HT1080 (cell line): ENCODE measurements around the gene ROGDI. TPM values are rescaled to one million over a fixed set of nuclear protein-coding genes. Genes with fewer than 3 reads are reported as not detected.

ENCODE experiments used
- DNase-seq: peaks from one replicate; pipeline ENCODE4 v3.0.0-alpha.2; 2015; ENCODE audit warnings: low read depth
- total RNA-seq: library from RNA; depleted of rRNA; stranded (reverse); fragments of >200 nt; shearing (Covaris generic); gene quantifications from 2 replicates; pipeline ENCODE4 v1.2.3, GENCODE V29; 2014

ROGDI gene
- total RNA-seq, 1 experiment from 2014 or later, result 5.7 TPM

DNA sequence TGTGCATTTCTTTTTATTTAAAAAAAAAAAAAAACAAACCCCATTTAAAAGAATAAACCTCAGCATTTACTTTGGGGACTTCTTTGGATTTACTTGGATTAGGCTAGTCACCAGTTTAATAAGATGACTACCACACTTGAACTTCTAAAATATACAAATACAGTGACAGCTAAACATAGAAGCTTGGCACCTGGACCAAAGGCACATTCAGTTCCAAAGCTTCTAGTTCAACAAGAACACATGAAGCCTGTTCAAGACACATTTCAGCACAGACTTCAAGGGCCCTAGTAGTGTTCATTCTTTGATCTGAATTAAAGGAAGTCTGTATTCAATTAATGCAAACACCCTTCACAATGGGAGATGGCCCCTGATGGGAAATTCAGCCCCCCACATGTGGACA, 11.6 kb upstream of the ROGDI start:
- DNase-seq, result no peak

DNA sequence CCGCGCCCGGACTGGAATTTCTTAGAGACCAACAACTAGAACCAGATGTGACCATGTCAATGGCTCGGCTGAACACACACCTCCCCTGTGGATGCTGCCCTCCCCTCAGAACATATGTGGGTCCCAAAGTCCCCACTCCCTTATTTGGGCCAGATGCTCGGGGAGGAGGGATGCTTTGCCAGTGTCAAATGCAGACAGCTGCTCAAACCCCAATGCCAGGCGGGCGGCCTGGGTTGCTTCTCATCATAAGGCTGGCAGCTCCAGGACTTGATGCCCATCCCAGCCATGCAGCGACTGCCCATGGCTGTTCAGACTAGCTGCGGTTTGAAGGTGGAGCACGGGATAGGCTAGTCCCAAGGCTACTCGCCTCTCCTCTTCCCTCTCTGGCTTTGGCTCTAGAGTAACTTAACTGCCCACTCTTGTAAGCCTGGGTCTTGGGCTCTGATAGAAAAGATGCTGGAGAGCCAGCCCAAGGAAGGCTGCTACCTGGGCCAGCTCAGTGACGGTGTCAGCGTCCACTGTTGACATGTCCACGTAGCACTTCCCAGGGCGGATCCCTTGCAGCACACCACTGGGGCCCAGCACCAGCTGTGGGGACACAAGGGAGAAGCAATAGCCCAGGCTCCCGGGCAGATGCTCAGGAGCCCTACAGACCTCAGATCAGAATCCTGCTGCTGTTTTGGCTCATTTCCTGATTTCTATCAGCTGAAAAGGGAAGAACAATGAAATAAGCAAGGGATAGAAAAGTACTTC, 11.0 kb upstream of the ROGDI start:
- no peak for DNase-seq

DNA sequence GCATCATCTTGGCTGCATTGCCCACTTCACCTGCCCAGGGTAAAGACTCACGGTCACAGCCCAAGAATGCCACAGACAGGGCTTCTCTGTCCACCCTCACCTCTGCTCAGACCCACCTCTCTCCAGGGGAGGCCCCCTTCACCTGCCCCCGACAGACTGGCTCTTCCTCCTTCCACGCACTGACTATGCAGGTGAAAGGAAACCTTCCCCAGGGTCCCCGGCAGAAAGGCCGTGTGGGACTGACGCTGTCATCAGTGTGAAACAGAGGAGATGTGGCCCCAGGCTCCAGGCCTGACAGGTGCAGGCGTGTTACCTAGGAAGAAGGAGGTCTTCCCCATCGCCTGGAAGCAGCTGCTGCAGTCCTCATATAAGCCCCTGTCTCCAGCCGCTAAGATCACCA, 9.3 kb upstream of the ROGDI start:
- no peak for DNase-seq

DNA sequence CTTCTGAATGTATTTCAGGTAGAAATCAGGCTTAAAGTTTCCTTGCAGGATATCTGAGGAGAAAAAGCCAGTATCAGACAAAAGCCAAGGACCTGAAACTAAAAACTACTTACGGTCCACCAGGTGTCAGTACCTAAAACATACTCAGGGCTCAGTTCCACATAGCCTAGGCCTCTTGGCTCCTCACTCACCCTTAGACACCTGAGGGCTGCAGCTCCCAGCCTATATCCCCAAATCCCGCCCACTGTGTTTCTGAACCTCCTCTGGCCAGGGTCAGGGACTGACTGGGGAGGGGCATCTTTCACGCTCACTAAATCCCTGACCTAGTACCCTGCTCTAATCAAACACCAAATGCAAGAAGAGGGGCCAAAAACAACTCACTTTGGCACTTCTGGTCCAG, 8.8 kb upstream of the ROGDI start:
- DNase-seq, result no peak

DNA sequence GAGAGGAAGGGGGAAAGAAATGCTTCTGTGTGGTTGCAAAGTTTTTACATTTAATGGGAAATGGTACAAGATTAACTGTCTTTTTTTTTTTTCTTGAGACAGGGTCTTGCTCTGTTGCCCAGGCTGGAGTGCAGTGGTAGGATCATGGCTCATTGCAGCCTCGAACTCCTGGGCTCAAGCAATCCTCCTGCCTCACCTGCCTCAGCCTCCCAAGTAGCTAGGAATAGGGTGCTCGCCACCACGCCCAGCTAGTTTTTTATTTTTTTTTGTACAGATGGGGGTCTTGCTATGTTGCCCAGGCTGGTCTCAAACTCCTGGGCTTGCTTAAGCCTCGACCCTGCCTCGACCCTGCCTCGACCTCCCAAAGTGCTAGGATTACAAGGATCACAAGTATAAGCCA, 3.8 kb upstream of the ROGDI start:
- DNase-seq, result no peak

DNA sequence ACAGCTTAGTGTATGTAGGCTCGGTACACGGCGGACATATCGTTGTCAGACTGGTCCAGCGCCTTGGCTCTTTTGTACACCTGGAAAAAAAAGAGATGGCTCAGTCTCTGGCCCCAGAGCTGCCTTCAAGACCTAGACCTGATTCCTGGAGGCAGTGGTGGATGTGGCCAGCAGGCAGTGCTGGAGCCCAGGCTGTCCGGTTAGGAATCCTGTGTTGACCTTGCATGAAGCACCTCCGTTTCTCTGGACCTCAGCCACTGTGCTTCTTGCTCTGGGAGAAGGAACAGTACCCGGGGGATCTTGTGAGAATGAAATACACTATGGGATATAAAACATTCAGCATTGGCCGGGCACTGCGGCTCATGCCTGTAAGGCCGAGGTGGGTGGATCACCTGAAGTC, 2.8 kb upstream of the ROGDI start:
- DNase-seq, result no peak

DNA sequence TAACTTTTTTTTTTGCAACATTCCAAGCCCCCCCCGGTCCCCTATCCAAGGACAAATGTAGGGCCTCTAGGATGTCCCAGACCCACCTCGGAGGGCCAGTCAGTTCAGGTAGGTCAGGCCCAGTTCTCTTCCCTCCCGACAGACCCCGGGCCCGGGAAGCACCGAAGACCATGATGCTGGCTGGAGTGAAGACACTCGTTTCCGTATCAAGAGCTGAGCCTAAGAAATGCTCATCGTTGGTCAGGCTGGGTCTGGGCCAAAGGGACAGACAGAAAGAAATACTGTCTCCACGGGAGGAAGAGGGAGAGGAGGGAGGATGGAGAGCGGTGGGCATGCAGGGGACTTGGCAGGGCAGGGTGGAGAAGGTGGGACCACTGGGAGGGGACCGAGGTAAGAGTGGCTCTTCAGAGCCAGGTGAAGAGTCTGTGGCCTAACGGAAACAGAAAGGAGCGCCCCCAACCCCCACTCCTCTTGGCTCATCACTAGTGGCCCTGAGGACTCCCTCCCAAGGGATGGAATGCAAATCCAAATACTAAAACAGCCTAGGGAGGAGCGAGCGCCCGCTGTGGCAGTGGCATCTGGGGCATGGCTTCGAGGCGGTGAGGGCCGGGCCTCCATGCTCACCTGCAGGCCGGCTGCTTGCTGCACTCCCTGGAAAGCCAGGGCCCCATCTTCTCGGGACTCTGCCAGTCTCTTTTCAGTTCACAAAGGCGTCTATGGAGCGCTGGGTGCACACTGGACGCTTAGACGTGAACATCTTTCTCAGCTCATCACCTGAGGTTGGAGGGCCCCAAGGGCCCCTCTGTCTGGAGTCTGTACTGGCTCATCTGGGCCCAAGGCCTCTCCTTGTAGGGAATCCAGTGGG, 1.7 kb upstream of the ROGDI start:
- no peak for DNase-seq

DNA sequence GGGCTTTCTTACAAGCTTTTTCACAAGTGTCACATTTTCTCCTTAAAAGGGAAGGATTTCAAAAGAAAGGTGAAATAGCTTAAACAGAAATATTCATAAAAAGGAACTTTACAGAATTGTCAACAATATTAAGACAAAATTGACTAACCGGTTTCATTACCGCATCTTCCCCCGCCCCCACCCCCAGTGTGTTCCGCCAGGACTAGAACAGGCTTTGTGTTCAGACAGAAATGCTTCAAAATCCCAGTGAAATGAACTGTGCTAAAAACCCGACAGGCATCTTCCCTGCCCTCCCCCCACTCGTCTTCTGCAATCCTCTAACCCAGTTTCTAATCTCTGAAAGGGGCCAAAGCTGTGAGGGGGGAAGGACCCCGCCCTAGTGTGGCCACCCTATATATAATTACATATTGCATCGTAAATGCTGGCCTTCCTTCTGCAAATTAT, 990 bp upstream of the ROGDI start:
- DNase-seq, result no peak

DNA sequence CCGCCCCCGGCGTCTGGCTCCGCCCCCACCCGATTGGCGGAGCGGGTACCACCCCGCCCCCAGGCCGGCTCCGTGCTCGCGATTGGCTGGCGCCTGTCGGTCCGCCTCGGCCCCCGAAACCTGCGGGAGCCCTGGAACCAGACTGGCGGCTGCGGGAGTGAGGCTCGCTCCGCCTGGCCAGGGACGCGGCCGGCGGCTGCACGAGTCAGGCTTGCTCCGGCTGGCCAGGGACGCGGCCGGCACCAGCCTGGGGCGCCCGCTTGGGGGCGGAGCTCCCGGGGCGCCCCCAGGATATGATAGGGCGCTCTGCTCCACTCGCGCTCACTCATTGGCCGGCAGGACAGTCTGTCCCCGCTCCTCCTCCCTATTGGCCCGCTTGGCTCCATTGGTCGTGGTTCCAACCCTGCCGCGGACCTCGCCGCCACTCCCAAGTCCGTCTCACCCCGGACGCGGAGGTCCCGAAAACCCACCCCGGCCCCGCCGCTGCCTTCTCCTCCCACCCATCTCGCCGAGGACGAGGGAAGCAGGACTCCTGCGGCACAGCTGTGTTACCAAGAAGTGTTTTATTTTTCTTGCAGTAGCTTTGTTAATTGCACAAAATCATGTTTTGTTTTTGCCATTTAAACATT, 340 bp upstream of the ROGDI start:
- peak; percentile 90 for DNase-seq

DNA sequence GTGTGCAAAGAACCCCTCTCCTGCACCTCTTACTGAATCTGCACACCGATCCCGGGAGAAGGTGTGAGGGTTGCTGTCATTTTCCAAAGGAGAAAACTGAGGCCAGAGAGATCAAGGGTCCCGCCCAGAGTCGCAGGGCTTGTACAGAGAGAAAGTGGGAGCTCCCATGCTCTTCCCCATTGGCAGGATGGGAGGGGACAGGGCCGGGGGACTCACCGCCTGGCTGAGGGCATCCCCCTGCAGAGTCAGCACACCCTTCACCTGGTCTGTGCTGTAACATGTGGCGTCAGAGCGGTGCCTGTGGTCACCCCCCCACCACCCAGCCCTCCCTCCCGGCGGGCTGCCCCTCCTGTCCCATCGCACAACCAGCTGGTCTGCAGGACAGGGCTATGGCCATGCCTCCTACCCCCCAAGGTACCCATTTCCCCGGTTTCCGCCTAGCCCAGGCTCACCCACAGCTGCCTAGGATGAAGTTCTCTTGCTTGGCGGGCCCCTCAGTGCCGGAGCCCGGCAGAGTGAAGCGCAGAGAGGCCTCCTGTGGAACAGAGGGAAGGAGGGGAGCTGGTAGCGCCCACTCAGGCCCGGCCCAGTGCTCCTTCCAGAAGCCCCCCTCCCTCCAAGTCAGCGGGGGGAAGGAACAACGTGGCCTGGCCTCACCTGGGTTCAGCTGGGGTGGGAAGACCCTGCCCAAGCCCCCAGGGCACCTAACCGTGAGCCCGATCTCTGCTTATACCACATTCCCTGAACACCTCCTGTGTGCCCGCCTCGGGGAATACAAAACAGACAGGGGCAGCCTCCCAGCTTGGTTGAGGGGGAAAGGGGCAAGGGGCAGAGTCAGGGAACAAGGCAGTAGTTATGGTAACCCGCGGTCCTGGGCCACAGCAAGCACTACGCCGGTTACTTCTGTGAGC, 1.1 kb downstream of the ROGDI start:
- no peak for DNase-seq

DNA sequence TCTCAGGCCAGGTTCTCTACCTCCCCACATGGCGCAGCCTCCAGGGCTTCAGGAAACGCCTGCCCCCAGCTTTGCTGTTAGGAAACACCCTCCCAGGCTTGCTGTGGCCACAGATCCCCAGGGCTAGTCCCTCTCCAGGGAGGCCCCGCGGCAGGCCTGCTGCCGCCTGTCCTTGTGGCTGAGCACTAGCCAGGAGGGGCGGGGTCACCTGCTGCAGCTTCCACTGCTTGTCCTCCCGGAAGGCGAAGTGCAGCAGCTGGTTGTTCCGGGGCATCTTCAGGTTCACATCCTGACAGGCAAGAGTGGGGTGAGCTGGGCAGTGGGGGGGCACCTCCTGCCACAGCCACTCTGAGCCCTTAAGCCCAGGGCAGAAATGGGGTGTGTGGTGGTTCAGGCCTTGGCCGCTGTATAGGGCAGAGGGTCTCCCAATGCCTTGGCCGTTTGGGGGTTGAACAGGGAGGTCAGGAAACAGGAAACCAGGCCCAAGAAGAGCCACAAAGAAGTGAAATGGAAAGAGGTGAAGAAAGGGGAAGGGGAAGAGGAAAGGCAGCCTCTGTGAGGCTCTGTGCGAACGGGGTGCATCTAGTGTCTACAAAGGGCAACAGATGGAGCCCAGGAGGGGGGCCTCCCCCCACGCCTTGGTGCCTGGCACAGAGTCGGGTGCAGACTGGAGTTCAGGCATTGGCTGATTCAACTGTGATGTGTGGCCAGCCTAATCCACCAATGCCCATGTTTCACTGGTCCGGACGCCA, 2.0 kb downstream of the ROGDI start:
- DNase-seq, result no peak

DNA sequence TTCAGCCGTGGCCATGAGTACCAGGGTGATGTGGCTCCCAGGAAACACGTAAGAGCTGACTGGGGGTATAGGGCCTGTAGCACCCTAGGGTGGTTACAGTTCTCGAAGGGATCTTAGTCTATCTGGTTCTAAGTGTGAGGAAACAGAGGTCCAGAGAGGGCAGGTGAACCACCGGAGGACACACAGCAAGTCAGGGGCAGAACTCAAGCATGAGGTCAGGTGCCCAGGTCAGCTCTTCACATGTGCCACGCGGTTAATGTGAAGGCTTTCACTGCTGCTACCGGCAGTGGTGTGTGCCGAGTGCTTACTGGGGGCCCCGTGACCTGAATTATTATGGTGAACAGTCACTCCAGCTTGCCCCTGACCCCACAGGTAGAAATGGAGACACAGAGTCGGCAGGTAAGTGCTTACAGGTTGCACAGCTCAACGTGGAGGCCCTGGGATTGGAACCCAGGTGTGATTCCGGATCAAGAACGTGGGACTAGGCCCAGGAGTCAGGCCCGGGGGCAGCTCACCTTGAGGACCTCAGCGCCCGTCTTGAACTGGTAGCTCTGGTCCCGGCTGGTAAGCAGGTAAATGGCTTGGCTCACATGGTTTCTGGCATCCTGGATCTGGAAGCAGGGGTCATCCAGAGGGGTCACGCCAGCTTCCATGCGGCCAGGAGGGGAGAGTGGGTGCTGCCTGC, 3.1 kb downstream of the ROGDI start:
- DNase-seq, result no peak

DNA sequence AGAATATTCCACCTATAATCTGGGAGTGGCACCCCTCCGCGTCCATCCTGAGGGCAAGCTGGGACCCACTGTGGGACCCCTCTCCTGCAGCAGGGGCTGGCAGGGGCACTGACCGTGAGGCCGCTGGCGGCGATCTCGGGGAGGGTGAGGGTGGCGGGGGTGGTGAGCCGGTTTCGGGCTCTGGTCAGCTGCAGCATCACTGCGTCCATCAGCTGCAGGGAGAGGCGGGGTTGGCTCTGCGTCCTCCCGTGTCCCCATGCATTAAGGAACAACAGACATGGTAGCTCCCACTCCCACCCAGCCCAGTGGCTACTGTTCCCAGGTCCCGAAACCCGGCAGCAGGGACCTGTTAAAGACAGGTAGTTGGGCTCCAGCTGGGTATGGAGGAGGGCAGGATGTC, 4.0 kb downstream of the ROGDI start:
- no peak for DNase-seq

DNA sequence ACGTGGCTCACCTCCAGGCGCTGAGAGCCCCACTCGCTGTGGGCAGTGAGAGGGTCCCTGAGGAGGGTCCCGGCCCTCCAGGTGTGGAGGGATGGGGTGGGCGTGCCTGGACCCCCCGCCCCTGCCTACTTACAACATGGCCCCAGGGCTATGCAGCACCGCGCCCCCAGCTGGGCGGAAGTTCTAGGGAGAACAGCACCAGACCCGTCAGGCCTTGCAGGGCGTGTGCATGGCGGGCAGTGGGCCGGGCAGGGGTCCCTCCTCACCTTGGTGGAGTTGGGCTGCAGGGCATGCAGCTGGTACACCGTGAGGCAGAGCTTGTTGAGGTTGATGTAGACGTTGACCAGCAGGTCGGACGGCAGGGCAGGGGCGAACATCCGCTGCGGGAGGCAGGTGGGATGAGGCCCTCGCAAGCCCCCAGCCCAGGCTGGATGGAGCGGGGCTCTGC, 4.6 kb downstream of the ROGDI start:
- no peak for DNase-seq

DNA sequence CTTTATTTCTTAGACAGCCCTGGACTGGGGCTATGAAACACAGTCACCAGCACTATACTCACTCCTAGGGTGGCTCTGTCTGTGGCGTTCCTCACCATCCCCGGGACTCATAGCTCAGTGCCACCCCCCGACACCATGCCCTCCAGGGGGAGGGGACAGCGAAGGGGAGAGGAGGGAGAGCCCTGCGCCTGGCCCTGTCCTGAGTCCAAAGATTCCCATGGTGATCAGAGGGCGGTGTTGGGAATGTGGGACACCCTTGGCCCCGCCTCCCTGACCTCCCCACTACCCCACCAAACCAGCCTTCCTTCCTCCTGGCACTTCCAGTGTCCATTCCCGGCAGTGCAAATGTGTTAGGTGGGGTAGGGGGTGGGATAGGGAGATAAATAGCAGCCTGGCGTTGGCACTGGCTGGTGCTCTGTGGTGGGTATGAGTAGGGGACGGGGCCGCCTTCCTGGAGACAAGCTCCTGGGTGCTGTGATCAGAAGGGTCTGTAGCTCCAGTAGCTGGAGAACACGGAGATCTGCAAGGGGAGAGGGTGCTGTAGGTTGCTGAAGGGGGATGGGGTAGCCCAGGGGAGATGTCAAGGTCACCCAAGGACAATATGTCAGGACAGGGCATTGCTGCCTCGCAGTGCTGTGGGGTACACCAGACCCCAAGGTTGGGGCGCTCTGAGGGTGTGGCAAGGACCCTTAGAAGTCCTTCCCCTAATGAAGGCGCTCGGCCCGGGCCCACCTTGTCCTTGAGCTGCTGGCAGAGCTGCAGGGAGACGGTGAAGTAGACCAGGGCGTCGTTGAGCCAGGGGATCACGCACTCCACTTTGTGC, 5.2 kb downstream of the ROGDI start:
- DNase-seq, result no peak

DNA sequence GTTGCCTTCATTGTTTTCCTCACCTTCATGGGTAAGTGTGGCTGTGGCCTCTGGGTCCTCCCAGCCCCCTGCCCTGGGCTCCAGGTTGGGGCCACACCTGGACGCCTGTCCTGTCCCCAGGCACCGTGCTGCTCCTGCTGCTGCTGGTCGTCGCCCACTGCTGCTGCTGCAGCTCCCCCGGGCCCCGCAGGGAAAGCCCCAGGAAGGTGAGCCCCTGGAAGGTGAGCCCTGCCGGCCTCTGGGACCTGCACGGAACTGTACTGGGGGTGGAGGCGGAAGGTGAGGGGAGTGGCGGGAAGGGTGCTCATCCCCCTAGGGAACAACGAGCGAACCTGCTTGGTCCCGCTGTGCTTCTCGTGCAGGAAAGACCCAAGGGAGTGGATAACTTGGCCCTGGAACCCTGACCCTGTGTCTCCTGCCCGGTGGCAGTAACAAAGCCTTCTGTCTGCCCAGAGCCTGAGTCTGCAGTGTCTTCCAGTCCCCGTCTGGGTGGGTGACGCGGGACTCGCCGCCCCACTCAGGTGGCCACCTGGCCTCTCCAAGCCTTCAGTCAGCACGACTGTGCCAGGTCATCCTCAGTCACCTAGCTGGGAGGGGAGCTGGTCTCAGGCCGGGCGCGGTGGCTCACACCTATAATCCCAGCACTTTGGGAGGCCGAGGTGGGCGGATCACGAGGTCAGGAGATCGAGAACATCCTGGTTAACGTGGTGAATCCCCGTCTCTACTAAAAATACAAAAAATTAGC, 6.4 kb downstream of the ROGDI start:
- DNase-seq, result no peak

DNA sequence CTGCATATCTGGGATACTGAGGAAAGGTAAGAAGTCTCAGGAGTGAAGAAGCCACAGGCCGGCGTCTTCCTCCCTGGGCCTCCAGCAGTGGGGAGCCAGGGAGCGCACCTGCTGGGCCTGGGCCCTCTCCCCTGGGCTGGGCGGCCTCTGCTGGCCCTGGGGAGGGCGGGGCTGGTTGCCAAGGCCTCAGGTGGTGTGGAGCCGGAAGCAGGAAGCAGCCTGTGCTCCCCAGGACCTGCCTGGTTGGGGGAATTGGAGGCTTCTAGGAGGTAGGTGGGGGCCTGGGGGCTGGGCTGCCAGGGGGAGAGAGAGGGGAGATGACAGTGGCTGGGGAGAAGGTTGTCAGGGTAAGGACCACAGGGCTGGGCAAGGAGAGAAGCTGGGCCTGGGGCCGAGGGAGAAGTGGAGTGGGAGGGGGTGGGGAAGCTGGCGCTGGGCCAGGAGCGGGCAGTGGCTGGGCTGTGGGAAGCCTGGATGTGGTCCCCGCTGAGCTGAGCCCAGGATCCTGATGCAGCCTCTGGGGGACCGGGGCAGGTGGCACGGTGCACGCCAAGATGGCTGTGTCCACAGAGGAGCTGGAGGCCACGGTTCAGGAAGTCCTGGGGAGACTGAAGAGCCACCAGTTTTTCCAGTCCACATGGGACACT, 7.1 kb downstream of the ROGDI start, which contains the start of gene SMIM22:
TSS of gene SMIM22 (plus strand) at position 189 of the 647 bp plus-strand sequence. CDS start at position 555, 366 bp downstream.
- no peak for DNase-seq
